C4-2B (cell line): Measurements from ENCODE around the gene NDUFAF2.

ENCODE experiments used
- ZFX ChIP-seq: fragments of 450-650 bp; IDR thresholded peaks from 2 replicates; pipeline ENCODE4 v1.6.1; 2017
- TF ChIP-seq, protein P1 (sequence below): fragments of 450-650 bp; conservative IDR thresholded peaks from 2 replicates; pipeline ENCODE4 v1.5.1; 2017; ENCODE audit warnings: mild to moderate bottlenecking

GRCh38 chr5:61171479-61171878 is 226.5 kb downstream of the NDUFAF2 start:
- TF ChIP-seq, protein P1, sequence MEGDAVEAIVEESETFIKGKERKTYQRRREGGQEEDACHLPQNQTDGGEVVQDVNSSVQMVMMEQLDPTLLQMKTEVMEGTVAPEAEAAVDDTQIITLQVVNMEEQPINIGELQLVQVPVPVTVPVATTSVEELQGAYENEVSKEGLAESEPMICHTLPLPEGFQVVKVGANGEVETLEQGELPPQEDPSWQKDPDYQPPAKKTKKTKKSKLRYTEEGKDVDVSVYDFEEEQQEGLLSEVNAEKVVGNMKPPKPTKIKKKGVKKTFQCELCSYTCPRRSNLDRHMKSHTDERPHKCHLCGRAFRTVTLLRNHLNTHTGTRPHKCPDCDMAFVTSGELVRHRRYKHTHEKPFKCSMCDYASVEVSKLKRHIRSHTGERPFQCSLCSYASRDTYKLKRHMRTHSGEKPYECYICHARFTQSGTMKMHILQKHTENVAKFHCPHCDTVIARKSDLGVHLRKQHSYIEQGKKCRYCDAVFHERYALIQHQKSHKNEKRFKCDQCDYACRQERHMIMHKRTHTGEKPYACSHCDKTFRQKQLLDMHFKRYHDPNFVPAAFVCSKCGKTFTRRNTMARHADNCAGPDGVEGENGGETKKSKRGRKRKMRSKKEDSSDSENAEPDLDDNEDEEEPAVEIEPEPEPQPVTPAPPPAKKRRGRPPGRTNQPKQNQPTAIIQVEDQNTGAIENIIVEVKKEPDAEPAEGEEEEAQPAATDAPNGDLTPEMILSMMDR = no peak
- no peak for TF ChIP-seq ZFX
